Activated CD8-positive, alpha-beta T cell treated with anti-CD3 and anti-CD28 coated beads for 36 hours (primary cell): Measurements from ENCODE around the gene TNFAIP1. TPM values are rescaled to one million over a fixed set of nuclear protein-coding genes. Genes with fewer than 3 reads are reported as not detected.

ENCODE experiments used
- ATAC-seq: fragments of 200-7000 bp; cut with Tn5 transposase; one replicate; pipeline ENCODE4 v1.10.0; 2021; ENCODE audit warnings: mild to moderate bottlenecking, moderate library complexity
- CTCF ChIA-PET: fragments of 350-600 bp; sonication (Branson Sonifier 250); formaldehyde crosslinking; loops from one replicate; lab custom pipeline; 2021; ENCODE audit warnings: antibody characterized with exemption; lab: Charles Lee
- POLR2A ChIA-PET: fragments of 350-600 bp; sonication (Branson Sonifier 250); formaldehyde crosslinking; loops from one replicate; lab custom pipeline; 2021; ENCODE audit warnings: antibody characterized with exemption; lab: Charles Lee
- DNase-seq: peaks from one replicate; pipeline ENCODE4 v3.0.0-alpha.2; 2020
- H3K27ac Mint-ChIP-seq: one replicate; pipeline ENCODE4 v1.8.0; 2021; ENCODE audit warnings: mild to moderate bottlenecking, mixed read lengths
- H3K27me3 Mint-ChIP-seq: one replicate; pipeline ENCODE4 v1.8.0; 2021; ENCODE audit warnings: mixed read lengths
- H3K36me3 Mint-ChIP-seq: one replicate; pipeline ENCODE4 v1.8.0; 2021; ENCODE audit warnings: low read depth, mixed read lengths
- H3K4me1 Mint-ChIP-seq: one replicate; pipeline ENCODE4 v1.8.0; 2021; ENCODE audit warnings: low read depth, mixed read lengths
- H3K4me3 Mint-ChIP-seq: one replicate; pipeline ENCODE4 v1.8.0; 2021; ENCODE audit warnings: mild to moderate bottlenecking, moderate library complexity, mixed read lengths
- H3K9me3 Mint-ChIP-seq: one replicate; pipeline ENCODE4 v1.8.0; 2021; ENCODE audit warnings: mixed read lengths
- intact Hi-C: fragments of 100-400 bp; cut with micrococcal nuclease; formaldehyde crosslinking; loops from one replicate; pipeline ENCODE4 v1.10.0; 2022
- total RNA-seq, 2 experiments: library from RNA; stranded (reverse); gene quantifications; one replicate each; pipeline ENCODE4 v1.2.3, GENCODE V29; 2021
- TF ChIP-seq, protein P1 (sequence below): fragments of 200-600 bp; IDR thresholded peaks from one replicate; pipeline ENCODE4 v1.8.0; 2022; ENCODE audit warnings: antibody characterized with exemption, mild to moderate bottlenecking

The TNFAIP1 gene
- total RNA-seq, 2 experiments from 2014 or later, result 19.5 to 20.9 TPM

GRCh38 chr17:28319598-28319935 lies 16.0 kb upstream of the TNFAIP1 start:
- Mint-ChIP-seq H3K27me3 (no peaks in the 10 kb centered on the region), H3K36me3 (peaks cover 23% of the 10 kb centered on the region), H3K9me3 (no peaks in the 10 kb centered on the region), H3K4me3 (peak overlapping the region; percentile 96), H3K4me1 (peaks cover 32% of the 10 kb centered on the region), H3K27ac (peak overlapping the region; percentile 92)
- TF ChIP-seq, protein P1, sequence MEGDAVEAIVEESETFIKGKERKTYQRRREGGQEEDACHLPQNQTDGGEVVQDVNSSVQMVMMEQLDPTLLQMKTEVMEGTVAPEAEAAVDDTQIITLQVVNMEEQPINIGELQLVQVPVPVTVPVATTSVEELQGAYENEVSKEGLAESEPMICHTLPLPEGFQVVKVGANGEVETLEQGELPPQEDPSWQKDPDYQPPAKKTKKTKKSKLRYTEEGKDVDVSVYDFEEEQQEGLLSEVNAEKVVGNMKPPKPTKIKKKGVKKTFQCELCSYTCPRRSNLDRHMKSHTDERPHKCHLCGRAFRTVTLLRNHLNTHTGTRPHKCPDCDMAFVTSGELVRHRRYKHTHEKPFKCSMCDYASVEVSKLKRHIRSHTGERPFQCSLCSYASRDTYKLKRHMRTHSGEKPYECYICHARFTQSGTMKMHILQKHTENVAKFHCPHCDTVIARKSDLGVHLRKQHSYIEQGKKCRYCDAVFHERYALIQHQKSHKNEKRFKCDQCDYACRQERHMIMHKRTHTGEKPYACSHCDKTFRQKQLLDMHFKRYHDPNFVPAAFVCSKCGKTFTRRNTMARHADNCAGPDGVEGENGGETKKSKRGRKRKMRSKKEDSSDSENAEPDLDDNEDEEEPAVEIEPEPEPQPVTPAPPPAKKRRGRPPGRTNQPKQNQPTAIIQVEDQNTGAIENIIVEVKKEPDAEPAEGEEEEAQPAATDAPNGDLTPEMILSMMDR, result no peak
- POLR2A ChIA-PET, result interaction anchor here (0.8 to 4.7 kb wide), 7 partner anchors 10 to 44 kb away, joined by 3 to 51 read pairs (median 9); partner anchors contain the start of genes IFT20, POLDIP2 and TNFAIP1
- DNase-seq (no peak), ATAC-seq (no peak)
- intact Hi-C loops, result no loop called here
- CTCF ChIA-PET, result interaction anchor here (0.9 to 4.1 kb wide), 8 partner anchors 9 to 426 kb away, joined by 3 to 12 read pairs (median 4); partner anchors contain the start of genes IFT20 and TNFAIP1

- no peak for DNase-seq
- ATAC-seq, result no peak
- no peaks in the 10 kb centered on the region for H3K27me3 Mint-ChIP-seq
- H3K36me3 Mint-ChIP-seq, result peaks cover 26% of the 10 kb centered on the region
- H3K27ac Mint-ChIP-seq, result peak overlapping the region; percentile 92
- no peaks in the 10 kb centered on the region for H3K9me3 Mint-ChIP-seq
- H3K4me3 Mint-ChIP-seq, result peak overlapping the region; percentile 96
- POLR2A ChIA-PET, result interaction anchor here (1.9 to 4.7 kb wide), 5 partner anchors 10 to 37 kb away, joined by 4 to 51 read pairs (median 9); partner anchors contain the start of genes IFT20, POLDIP2 and TNFAIP1
- peaks cover 32% of the 10 kb centered on the region for H3K4me1 Mint-ChIP-seq
- CTCF ChIA-PET, result interaction anchor here (0.9 to 4.1 kb wide), 6 partner anchors 8 to 96 kb away, joined by 3 to 12 read pairs (median 4); partner anchors contain the start of genes IFT20 and TNFAIP1
- intact Hi-C loops, result no loop called here
- TF ChIP-seq, protein P1, result no peak
These were observed 15.1 kb upstream of the TNFAIP1 start for GRCh38 chr17:28320215-28321061.

GRCh38 chr17:28324267-28324745 lies 11.3 kb upstream of the TNFAIP1 start:
- no peaks in the 10 kb centered on the region for H3K9me3 Mint-ChIP-seq
- DNase-seq, result no peak
- ChIA-PET POLR2A (interaction anchor here (1.0 kb wide), 1 partner anchor 75 kb away, joined by 3 read pairs; no protein-coding TSS in a partner anchor), CTCF (no interaction called here)
- peaks cover 35% of the 10 kb centered on the region for H3K4me1 Mint-ChIP-seq
- intact Hi-C loops, result no loop called here
- H3K27me3 Mint-ChIP-seq, result no peaks in the 10 kb centered on the region
- no peak overlapping the region for H3K27ac Mint-ChIP-seq
- peaks cover 45% of the 10 kb centered on the region for H3K36me3 Mint-ChIP-seq
- ATAC-seq, result no peak
- H3K4me3 Mint-ChIP-seq, result no peak overlapping the region
- TF ChIP-seq, protein P1, result no peak

DNA sequence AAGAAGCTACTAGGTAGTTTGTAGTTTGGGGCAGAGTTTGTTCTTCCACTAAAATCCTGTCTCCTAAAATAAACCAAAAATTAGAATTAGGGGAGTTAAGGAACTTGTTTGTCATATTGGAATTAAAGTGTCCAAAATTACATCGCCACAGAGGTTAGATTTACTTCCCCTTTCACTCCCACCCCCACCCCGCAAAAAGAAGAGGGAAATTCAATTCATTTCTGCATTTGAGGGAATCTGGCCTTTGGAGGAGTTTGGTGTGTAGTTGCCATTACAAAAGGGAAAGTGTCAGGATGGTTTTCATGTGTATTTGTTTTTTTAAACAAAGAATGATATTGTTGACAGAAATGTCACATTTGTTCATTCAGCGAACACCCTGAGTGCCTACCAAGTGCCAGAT lies 10.8 kb upstream of the TNFAIP1 start:
- no peak overlapping the region for H3K27ac Mint-ChIP-seq
- ChIA-PET CTCF (no interaction called here), POLR2A (interaction anchor here (1.0 to 1.9 kb wide), 2 partner anchors 10 to 75 kb away, joined by 3 to 11 read pairs; partner anchors contain the start of genes IFT20 and TNFAIP1)
- TF ChIP-seq, protein P1, result no peak
- peaks cover 40% of the 10 kb centered on the region for H3K36me3 Mint-ChIP-seq
- H3K4me3 Mint-ChIP-seq, result no peak overlapping the region
- intact Hi-C loops, result no loop called here
- DNase-seq (no peak), ATAC-seq (no peak)
- no peaks in the 10 kb centered on the region for H3K9me3 Mint-ChIP-seq
- H3K4me1 Mint-ChIP-seq, result peaks cover 35% of the 10 kb centered on the region
- H3K27me3 Mint-ChIP-seq, result no peaks in the 10 kb centered on the region
